ENCODE results near the gene TRPV3. TPM values are rescaled to one million over a fixed set of nuclear protein-coding genes. Genes with fewer than 3 reads are reported as not detected.
A peak's percentile ranks its signal among the peaks of the same experiment; 100 is the strongest.

TRPV3 gene
- total RNA-seq, 3 donors from 2014 or later (not counting 1 experiment from before 2014, with no cell fraction given), result 5.6 to 10.3 (median 7.6) TPM

DNA sequence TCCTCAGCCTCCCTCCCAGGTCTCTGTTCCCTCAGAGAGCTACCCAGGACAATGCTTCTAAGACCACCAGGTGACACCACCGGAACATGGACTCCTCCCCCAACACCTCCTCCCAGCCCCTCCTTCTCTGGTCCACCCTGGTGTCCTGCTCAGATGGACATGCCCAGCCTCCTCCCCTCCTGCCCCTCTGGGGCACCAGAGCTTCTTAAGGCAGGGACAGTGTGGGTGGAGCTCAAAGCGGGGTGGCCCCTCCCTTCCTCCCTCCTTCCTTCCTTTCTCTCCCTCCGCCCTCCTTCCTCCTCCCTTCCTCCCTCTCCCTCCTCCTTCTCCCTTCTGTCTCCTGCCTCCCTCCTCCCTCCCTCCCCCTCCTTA, 22.7 kb downstream of the TRPV3 start:
- H3K4me1 ChIP-seq (ENCODE audit: control insufficient read depth, insufficient read depth, low read length), result peaks cover 17% of the 10 kb centered on the region
- ATAC-seq (peak; percentile 42 to 50 (median 49)), DNase-seq (peak in 1 of 2 donors; percentile 47)
- Mint-ChIP-seq H3K9me3 (no peaks in the 10 kb centered on the region), H3K27ac (peak overlapping the region; percentile 65 to 85), H3K36me3 (no peaks in the 10 kb centered on the region), H3K4me3 (peak overlapping the region; percentile 83), H3K4me1 (peaks cover under 1 to 14% of the 10 kb centered on the region in 2 donors), H3K27me3 (ENCODE audit: low read depth in 2 of 2) (no peaks in the 10 kb centered on the region)
- 14% methylated on average over 3 of the region's 3 CpGs for WGBS (ENCODE audit: insufficient coverage)
- H3K36me3 ChIP-seq (ENCODE audit: control insufficient read depth, insufficient read depth, low read length), result no peaks in the 10 kb centered on the region
- no peaks in the 10 kb centered on the region for H3K27me3 ChIP-seq (ENCODE audit: control insufficient read depth, insufficient read depth, low read length)
- intact Hi-C loops (cut with micrococcal nuclease), result no loop called here
- H3K27ac ChIP-seq (ENCODE audit: low read length), result peak overlapping the region; percentile 42
- H3K9me3 ChIP-seq (ENCODE audit: control insufficient read depth, insufficient read depth, low read length), result peaks cover 2% of the 10 kb centered on the region
- H3K4me3 ChIP-seq (ENCODE audit: low read length), result no peak overlapping the region
- TF ChIP-seq, protein P1, sequence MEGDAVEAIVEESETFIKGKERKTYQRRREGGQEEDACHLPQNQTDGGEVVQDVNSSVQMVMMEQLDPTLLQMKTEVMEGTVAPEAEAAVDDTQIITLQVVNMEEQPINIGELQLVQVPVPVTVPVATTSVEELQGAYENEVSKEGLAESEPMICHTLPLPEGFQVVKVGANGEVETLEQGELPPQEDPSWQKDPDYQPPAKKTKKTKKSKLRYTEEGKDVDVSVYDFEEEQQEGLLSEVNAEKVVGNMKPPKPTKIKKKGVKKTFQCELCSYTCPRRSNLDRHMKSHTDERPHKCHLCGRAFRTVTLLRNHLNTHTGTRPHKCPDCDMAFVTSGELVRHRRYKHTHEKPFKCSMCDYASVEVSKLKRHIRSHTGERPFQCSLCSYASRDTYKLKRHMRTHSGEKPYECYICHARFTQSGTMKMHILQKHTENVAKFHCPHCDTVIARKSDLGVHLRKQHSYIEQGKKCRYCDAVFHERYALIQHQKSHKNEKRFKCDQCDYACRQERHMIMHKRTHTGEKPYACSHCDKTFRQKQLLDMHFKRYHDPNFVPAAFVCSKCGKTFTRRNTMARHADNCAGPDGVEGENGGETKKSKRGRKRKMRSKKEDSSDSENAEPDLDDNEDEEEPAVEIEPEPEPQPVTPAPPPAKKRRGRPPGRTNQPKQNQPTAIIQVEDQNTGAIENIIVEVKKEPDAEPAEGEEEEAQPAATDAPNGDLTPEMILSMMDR (IDR thresholded peaks at IDR 0.05), result no peak

DNA sequence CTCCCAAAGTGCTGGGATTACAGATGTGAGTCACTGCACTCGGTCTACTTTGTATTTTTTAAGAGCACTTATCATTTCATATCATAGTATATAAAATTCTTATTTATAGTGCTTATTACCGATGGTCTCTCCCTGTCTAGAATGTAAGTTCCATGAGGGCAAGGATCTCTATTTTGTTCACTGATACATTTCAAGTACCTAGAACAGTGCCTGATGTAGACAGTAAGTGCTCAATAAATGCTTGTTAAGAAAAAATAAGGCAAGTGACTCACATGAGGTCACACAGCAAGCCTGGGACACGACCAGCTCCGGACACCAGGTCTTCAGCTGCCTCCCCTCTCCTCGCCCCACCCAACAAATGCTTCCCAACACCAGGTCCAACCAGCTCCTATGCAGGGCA, 23.9 kb downstream of the TRPV3 start:
- Histone ChIP-seq H3K4me1 (ENCODE audit: control insufficient read depth, insufficient read depth, low read length) (peaks cover 17% of the 10 kb centered on the region), H3K36me3 (ENCODE audit: control insufficient read depth, insufficient read depth, low read length) (no peaks in the 10 kb centered on the region), H3K27me3 (ENCODE audit: control insufficient read depth, insufficient read depth, low read length) (no peaks in the 10 kb centered on the region), H3K4me3 (ENCODE audit: low read length) (no peak overlapping the region), H3K27ac (ENCODE audit: low read length) (no peak overlapping the region), H3K9me3 (ENCODE audit: control insufficient read depth, insufficient read depth, low read length) (peaks cover 2% of the 10 kb centered on the region)
- Mint-ChIP-seq H3K4me1 (peaks cover 0 to 14% of the 10 kb centered on the region in 2 donors), H3K9me3 (no peaks in the 10 kb centered on the region), H3K27ac (no peak overlapping the region), H3K36me3 (no peaks in the 10 kb centered on the region), H3K4me3 (peak overlapping the region; percentile 35), H3K27me3 (ENCODE audit: low read depth in 2 of 2) (no peaks in the 10 kb centered on the region)
- DNase-seq, result no peak
- TF ChIP-seq, protein P1 (IDR thresholded peaks at IDR 0.05), result no peak
- WGBS (ENCODE audit: insufficient coverage), result 92% methylated on average over 4 of the region's 5 CpGs
- ATAC-seq, result no peak
- intact Hi-C loops (cut with micrococcal nuclease), result no loop called here

DNA sequence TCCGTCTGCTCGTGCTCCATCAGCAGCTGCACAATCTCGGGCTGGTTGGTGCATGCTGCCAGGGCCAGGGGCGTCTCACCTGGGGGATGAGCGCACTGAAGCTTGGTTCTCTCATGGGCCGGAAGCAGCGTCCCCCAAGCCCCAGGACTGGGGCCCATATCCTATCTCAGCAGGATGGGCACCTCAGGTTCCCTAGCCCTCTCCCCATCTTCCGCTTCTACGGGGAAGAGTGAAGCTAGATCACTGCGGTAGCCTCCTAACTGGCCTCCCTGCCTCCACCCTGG, 24.8 kb downstream of the TRPV3 start:
- no peaks in the 10 kb centered on the region for H3K27me3 ChIP-seq (ENCODE audit: control insufficient read depth, insufficient read depth, low read length)
- H3K4me1 Mint-ChIP-seq, result peaks cover 0 to 14% of the 10 kb centered on the region in 2 donors
- H3K36me3 Mint-ChIP-seq, result no peaks in the 10 kb centered on the region
- H3K36me3 ChIP-seq (ENCODE audit: control insufficient read depth, insufficient read depth, low read length), result no peaks in the 10 kb centered on the region
- no peaks in the 10 kb centered on the region for H3K9me3 Mint-ChIP-seq
- H3K4me3 Mint-ChIP-seq, result no peak overlapping the region
- WGBS (ENCODE audit: insufficient coverage), result 94% methylated on average over 10 of the region's 10 CpGs
- H3K27ac Mint-ChIP-seq, result no peak overlapping the region
- intact Hi-C loops (cut with micrococcal nuclease), result no loop called here
- DNase-seq (no peak), ATAC-seq (no peak)
- no peak overlapping the region for H3K27ac ChIP-seq (ENCODE audit: low read length)
- H3K4me1 ChIP-seq (ENCODE audit: control insufficient read depth, insufficient read depth, low read length), result peaks cover 17% of the 10 kb centered on the region
- no peak overlapping the region for H3K4me3 ChIP-seq (ENCODE audit: low read length)
- TF ChIP-seq, protein P1 (IDR thresholded peaks at IDR 0.05), result no peak
- no peaks in the 10 kb centered on the region for H3K27me3 Mint-ChIP-seq (ENCODE audit: low read depth in 2 of 2)
- H3K9me3 ChIP-seq (ENCODE audit: control insufficient read depth, insufficient read depth, low read length), result peaks cover 2% of the 10 kb centered on the region

DNA sequence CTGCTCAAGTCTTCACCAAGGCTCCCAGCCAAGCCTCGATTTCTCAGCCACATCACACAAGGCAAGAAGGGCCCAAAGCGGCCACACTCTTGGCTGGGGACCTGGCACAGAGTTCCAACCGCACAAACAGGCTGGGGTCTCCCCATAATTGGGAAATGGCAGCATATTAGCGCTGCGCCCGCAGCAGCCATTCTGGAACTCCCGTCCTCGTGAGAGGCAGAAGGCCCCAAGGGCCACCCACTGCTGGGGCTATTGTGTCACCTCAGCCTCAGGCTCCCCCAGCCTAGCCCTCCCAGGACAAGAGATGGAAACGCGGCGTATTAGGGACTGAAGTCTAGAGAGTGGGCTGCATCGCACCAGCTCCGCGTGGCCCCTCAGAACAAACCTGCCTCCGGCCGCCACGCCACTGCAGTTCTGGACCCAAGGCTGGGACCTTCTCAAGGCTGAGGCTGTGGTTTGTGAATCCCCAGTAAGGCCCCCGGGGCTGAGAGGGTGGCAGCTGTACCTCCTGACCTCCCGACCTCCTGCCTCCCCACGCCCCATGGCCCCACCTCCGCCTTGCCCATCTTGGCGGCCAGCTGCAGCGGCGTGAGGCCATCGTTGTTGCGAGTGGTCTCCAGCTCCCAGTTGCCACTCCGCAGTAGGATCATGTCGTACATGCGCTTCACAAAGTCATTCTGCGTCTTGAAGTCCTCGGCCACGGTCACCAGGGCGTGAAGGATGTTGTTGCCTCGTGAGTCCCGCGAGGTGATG, 25.3 kb downstream of the TRPV3 start:
- TF ChIP-seq, protein P1 (IDR thresholded peaks at IDR 0.05), result no peak
- no peaks in the 10 kb centered on the region for H3K27me3 Mint-ChIP-seq (ENCODE audit: low read depth in 2 of 2)
- Histone ChIP-seq H3K36me3 (ENCODE audit: control insufficient read depth, insufficient read depth, low read length) (no peaks in the 10 kb centered on the region), H3K27ac (ENCODE audit: low read length) (no peak overlapping the region), H3K9me3 (ENCODE audit: control insufficient read depth, insufficient read depth, low read length) (peaks cover 2% of the 10 kb centered on the region), H3K4me1 (ENCODE audit: control insufficient read depth, insufficient read depth, low read length) (peaks cover 17% of the 10 kb centered on the region), H3K27me3 (ENCODE audit: control insufficient read depth, insufficient read depth, low read length) (no peaks in the 10 kb centered on the region), H3K4me3 (ENCODE audit: low read length) (no peak overlapping the region)
- no peak overlapping the region for H3K27ac Mint-ChIP-seq
- DNase-seq (no peak), ATAC-seq (no peak)
- H3K36me3 Mint-ChIP-seq, result no peaks in the 10 kb centered on the region
- no peak overlapping the region for H3K4me3 Mint-ChIP-seq
- peaks cover 0 to 14% of the 10 kb centered on the region in 2 donors for H3K4me1 Mint-ChIP-seq
- H3K9me3 Mint-ChIP-seq, result no peaks in the 10 kb centered on the region
- intact Hi-C loops (cut with micrococcal nuclease), result no loop called here
- 93% methylated on average over 36 of the region's 36 CpGs for WGBS (ENCODE audit: insufficient coverage)

Measured in natural killer cell (primary cell).